HG03045 (cell line): ENCODE measurements around the gene ARSB.
A peak's percentile ranks its signal among the peaks of the same experiment; 100 is the strongest.

ENCODE experiments used
- ATAC-seq: cut with Tn5 transposase; IDR thresholded peaks from one replicate; pipeline ENCODE4 v1.9.1; 2021; ENCODE audit warnings: mild to moderate bottlenecking, moderate library complexity; ENCODE audit not compliant: unreplicated experiment

The ARSB gene

DNA sequence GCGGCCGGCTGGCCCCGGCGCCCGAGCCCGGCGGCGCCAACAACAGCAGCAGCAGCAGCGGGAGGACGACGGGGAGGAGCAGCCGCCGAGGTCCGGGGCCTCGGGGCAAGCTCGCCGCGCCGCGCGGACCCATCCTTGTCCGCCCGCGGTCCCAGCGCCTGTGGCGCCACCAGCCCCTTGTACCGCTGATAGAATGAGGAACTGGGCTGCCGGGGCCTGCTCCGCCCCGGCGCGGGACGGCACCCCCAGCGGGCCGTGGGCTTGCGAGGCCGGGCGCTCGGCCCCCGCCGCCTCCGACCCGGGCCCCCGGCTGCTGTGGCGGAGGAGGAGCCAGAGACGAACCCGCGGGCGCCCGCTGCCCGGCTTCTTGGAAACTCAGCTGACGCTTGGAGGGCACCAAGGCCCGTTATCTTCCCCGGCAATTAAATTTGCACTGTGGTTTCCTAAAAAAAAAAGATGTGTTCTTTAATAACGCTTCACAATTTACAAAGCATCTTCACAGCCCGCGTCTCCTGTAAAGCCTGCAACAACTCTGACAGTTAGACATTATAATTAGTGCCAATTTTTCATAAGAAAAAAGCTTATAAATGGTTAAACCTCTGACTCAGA, at the start of gene ARSB:
Gene ARSB, minus strand, starts transcription at position 195 of the 609 bp plus-strand sequence. Its CDS starts 62 bp downstream, at position 133.
- ATAC-seq = peak; percentile 46

DNA sequence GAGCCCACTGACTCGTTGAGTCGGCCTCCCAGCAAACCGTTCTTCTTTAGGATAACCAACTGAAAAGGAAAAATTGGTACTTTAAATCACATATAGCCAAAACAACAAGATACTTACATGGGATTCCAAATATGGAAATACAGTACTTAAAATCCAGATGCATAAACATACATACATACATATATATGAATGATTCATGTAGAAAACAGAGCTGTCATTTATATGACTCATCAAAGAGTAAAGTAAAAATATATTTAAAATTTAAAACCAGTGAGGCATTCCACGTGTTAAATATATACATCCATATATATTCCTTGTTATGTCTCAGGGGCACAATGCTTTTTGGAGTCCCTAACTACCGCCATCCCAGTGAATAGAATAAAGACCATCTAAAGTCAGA, 47.7 kb upstream of the ARSB start:
- ATAC-seq = no peak

DNA sequence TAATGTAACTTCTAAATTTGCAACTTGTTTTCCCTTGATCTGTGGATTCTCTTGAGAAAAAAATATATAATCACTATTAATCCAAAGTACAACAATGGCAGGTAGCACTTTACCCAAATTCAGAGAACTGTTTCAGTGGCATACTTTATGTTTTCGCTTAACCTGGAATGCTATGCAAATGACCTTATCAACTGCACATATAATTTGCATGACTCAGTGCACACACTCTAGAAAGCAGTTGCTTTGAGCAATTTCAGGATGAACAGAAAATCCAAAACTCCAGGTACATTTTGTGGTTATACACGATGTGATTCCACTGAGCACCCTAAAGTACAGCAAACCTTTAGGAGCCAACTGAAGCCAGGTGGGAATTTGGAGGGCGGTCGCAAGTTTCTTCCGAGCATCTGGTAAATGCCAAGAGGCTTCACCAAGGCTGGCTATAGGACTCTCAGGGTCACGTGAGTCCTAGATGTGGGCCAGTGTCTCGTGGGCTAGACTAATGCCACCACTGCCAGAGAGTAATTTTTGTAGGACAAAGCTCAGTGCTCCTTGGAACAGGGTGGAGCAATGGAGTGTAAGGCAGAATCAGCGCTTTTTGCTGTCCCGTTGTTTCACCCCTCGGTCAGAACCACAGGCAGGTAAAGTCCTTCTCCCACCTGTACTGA, 47.1 kb upstream of the ARSB start:
- no peak for ATAC-seq

DNA sequence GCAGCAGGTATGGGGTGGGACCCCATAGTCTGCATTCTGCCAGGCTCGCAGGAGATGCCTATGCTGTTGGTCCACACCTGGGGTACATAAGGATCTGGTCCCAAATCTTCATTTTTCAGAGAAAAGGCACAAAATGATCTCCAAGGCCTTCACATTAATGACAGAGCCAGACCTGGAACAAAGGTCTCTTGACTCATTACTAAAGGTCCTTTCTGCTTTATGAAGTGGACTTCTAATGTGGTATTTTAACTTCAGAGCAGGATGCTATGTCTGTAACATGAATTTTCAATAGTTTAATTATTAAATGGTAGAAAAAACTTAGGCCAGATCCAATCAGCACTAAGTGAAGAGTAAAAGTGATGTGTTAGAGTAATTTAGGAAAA, 46.4 kb upstream of the ARSB start:
- no peak for ATAC-seq

DNA sequence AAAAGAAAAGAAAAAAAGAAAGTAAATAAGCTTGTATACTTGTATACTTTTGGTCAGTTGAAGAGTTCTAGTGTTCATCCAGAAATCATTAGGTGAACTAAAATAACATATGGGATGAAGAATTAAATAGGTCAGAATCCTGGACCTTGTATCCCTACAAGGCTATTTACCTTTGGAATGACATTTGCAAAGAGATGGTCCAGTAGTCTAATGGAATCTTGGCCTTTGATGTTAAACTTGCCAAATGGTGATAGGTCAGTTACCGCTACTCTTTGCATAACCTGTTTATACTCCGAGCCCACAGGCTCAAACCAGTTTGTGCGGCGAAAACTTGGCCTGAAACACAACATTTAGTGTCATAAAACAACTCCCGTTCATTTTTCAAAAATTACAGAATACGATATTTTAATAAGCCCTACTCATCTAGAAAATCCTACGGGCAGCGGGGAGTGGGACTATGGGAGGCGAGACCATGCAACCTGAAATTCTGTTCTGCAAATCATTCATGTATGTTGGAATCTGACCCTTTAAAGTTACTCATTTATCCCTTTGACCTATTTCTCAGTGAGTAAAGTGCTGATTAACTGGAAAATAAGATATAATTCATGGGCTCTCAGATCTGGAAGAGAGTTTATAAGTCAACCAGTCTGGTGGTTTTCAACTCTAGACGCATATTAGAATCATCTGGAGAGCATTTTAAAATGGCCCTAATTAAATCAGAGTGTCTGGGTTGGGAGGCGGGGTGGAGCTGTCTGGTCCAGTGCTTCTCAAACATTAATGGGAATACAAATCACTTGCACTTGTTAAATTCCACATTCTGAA, 45.8 kb upstream of the ARSB start:
- no peak for ATAC-seq

DNA sequence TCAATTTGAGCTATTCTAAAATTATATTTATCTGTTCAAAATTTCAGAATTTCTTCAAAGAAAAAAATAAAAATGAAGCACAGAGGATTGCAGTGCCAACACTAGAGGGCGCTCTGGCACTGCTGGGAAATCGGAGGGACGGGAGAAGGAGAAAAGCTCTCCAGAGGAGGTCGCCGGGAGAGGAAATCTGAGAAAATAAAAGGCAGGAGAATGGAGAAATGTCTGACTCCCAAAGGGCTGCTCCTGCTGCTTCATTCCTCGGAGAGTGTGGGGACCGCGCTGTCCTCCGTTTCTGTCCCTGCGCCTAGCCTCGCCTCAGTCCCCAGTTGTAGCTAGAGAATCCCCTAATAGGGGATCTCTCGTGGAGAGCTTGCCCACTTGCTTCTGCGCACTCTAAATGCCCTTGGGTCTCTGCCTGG, 40.0 kb upstream of the ARSB start:
- no peak for ATAC-seq

DNA sequence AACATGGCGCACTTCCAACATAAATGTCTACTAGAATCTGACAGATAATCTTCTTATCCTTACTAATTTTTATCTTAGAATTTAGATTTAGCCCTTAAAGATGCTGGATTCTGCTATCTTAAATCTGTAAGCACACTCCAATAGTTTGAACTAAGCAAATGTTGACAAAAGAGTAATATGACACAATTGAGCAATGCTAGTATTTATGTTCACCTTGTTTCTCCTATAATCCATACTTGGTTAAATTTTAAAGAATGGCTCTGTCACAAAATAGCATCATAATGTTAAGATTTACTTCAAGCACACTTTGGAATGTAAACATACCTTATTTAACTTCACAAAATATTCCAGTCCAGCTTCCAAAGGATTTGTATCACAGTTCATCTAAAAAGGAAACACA, 38.8 kb upstream of the ARSB start:
- ATAC-seq = no peak

DNA sequence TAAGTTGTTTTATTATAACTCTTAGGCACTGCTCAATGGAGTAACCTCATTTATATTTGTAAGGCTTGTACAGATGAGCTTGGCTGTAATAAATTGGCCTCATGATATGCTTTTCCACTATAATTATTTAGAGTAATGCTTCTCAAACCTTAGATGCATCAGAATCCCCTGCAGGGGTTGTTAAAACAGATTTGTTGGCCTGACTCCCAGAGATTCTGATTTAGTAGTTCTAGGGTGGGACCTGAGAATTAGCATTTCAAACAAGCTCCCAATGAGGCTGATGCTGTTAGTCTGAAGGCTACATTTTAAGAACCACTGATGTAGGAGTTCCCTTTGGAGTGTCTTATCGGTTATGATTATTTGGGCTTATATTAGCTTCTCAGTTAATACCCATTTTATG, 38.2 kb upstream of the ARSB start:
- ATAC-seq = no peak

DNA sequence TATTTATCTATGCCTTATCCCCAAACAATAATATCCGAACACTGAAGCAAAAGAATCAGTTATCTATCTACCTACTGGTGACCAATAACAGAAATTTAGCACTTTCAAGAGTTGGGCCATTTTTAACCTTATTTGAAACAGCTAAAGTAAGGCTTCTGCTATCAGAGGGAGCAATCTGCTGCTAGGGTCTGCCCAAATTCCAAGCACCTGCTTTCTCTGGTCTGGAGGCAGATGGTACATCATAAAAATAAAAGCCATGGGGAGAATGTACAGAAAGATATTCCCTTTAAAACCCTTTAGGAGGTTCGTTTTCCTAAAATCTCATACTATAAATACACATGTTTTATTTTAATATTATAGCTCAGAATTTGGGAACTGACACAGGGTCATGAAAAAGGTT, 37.7 kb upstream of the ARSB start:
- no peak for ATAC-seq

DNA sequence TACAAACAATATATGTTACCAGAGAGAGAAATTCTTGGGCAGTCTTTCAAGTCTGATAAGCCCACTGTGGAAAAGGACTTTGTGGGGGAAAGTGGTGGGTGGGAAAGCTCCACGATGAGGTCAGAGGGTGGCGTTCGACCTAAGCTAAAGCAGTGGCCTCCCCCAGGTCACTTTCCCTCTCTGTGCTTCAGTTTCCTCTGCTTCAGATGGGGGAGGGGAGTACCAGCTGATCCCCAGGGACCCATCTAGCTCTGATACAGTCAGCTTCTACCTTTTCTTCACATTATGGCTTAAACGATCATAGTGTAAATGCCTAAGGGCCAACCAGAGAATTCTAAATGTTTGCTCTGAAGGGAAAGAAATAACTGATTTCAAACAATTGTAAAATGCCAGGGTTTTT, 36.6 kb upstream of the ARSB start:
- no peak for ATAC-seq

DNA sequence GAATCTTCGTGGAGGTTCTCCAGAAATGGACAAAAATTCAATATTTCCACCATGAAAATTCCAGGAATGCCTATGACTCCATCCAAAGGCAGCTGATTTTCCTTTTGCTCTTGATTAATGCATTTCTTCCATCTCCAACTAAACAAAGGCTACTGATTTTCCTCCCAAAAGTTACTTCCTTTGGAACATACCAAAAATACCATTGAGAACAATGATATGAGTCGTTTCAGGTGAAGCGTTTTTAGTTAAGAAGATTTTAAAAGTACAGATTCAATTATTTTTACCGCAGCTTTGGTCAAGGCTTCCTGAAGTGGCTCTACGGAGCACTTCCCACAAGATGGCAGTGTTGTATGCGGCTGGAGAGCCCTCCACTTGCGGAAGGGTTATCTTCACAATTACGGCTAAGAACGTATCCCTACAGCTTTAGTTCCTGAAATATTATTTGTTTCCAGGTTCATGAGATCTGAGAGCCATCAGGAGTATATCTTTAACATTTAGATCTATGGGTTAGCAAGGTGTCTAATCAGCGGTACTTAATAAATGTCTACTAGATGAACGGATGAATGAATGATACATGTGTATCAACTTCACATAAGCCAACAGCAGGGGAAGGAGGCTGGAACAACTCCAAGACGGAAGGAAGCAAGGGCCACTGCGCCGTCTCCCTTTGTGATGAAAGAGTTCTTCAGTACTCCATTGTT, 35.9 kb upstream of the ARSB start:
- ATAC-seq = no peak

DNA sequence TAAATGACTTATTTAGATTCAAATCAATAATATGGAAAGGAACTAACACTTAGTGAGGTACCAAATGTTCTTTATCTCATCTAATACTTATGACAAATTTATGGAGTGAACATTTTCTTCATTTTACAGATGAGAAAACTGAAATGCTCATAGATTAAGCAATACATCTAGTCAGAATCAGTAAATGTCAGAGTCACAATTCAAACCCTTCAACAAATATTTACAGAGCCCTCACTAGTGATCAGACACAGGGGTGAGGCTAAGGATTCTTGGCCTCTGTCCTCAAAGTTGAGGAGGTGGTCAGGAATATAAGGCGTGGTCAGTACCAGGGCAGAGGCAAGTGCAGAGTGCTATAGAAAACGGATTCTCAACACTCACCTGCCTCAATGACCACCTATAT, 29.5 kb upstream of the ARSB start:
- ATAC-seq = no peak

DNA sequence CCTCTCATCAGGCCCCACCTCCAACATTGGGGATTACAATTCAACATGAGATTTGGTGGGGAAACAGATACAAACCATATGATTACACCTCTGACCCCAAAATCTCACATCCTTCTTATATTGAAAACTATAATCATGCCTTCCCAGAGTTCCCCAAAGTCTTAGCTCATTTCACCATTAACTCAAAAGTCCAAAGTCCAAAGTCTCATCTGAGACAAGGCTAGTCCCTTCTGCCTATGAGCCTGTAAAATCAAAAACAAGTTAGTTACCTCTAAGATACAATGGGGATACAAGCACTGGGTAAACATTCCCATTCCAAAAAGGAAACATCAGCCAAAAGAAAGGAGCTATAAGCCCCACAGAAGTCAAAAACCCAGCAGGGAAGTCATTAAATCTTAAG, 26.8 kb upstream of the ARSB start:
- ATAC-seq = no peak

DNA sequence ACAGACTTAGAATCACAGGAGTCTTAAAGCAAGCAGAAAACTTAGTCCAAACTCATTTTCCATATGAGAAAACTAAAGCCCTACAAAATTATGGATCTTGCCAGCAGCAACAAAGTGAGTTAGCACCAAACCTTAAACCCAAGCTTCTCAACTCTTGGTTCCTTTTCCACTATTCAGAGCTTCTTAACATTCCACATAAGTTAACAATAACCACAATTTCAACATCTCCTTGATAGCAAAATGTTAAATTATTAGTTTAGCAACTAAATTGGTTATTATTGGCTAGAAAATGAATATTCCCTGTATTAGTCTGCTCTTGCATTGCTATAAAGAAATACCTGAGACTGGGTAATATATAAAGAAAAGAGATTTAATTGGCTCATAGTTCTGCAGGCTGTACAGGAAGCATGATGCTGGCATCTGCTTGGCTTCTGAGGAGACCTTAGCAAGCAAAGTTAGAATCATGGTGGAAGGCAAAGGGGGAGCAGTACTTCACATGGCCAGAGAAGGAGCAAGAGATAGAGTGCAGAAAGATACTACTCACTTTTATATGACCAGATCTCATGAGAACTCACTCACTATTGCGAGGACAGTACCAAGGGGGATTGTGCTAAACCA, 26.2 kb upstream of the ARSB start:
- no peak for ATAC-seq

DNA sequence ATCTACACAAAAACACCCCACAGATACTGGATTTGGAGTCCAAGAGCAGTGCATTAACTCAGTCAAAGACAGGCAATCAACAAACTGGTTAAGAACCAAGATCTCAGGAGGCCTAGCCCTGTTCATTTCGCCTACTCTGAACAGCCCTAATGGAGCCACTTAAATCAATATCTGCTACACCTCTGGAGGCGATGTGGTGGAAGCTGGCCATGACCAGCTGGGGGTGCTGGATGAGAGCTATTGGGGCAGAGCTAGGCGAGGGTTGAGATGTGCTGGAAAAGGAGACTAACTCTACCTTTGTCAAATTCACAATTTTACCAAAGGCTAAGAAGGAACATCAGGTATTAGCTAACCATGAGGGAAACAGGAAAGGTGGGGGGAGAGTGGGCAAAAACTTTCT, 23.3 kb upstream of the ARSB start:
- no peak for ATAC-seq

DNA sequence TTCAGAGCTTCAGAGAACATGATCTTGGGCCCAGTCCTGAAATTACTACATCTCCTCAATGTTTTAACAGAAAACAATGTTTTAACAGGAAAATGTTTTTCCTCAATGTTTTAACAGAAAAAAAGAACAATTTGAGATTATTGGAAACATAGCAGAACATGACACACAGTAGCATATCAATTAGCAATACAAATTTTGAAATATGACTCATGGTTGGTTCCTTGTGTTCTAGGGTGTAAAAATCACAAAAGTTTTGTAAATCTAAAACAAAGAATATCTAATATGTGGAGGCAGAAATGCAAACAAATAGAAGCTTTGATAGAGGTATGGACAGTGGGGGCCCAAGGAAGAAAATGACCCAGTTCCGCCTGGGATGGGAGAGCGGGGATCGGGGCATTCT, 22.8 kb upstream of the ARSB start:
- no peak for ATAC-seq

DNA sequence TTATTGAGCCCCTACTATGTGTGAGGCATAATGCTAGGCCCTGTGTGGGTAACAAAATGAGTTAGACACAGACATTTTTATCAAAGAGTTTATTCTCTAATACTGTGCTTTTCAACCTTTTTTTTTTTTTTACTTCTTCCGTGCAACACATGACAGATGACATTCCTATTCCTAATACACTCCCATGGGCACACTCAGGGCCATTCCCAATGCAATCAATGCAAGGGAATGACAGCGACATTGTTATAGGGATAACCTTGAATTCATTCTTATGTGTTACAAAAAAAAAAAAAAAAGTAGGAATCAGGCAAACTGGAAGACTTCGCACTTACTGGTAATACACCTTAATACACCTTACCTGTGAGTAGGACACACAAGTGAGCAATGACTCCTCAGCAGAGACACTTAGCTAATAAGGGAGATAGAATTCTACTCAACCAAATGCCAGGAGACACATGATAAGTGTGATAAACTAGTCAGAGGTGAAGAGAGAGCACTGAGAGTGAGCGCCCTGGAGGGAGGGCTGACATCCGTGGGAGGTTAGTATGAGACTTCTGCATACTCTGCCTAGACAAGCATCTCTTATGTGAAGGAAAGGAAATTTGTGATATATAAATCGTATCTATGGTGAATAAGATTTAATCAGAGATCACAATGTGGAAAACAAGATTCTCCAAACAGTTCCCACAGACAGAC, 21.0 kb upstream of the ARSB start:
- ATAC-seq = no peak

DNA sequence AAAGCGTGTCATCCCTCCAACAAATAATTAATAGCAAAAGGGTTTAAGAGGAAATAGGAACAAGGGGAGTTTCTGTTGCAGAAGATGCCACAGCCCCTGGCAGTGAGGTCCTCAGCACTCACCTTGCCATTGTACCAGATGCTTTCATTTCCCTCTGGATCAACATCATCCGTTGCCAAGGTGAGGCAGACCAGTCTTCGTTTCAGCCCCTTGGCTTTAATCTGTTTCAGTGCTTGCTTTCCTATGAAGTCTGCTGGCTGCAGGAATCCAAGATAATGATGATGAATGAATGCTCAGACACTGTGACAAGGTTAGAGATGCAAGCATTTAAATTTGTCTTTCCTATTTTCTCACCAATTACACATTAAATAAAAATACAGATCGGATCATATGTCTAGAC, 20.0 kb upstream of the ARSB start:
- no peak for ATAC-seq

DNA sequence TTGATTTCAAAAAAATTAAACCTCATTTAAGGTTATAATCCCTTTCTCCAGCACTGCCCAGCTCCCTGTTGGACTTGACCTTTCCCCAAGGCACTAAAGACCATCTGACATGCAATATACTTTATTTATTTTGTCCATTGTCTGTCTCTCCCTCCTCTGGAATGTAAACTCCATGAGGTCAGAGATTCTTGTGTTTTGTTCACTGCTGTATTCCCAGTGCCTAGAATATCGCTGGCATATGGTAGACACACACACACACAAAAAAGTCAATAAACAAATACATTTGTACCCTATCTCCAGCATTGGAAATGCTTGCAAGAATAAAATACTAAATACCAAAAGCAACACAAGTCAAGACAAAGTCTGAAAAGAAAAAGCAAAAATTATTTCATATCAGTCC, 17.3 kb upstream of the ARSB start:
- no peak for ATAC-seq

DNA sequence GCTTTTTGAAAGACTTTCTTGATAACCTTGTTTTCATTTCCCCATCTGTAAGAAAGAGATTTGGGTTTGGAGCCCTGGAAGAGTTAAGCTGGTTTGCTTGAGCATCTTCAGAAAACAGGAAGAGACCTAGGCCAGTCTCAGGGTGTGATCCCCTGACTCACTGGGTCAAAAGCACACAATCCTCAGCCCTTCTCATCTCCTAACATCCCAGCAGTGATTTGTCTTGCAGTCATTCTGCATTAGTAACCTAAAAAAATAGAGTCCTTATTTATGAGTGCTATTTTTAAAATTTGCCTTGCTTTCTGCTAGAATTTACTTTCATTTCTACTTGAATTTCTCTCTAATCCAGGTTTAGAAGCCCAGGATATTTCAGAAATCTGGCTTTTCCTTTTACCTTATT, 16.4 kb upstream of the ARSB start:
- no peak for ATAC-seq

DNA sequence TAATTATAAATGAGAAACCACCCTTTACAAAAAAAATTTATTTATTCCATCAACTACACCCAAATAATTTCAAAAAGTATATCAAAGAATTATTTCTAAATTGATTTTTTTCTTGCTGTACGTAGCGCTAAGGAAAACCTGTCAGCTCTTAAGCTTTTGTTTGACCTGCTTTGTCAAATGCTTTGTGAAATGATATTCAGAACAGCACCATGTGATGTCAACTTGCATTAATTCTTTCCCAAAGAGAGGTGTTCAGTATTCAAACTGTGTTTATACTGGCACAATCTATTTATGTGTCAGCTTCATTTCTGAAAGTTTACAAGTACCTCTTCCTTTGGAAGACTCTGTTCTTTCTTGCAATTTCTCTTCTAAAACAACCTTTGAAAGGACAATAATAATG, 12.0 kb upstream of the ARSB start:
- ATAC-seq = no peak
